Esophagus muscularis mucosa (tissue), 4 donors: ENCODE results near the gene FAM89A. TPM values are rescaled to one million over a fixed set of nuclear protein-coding genes. Genes with fewer than 3 reads are reported as not detected.

Source experiments
- DNase-seq: peaks from one replicate; pipeline ENCODE4 v3.0.0-alpha.2; 2017; ENCODE audit errors: extremely low spot score
- H3K27ac ChIP-seq, 4 donors: fragments of 200-600 bp; sonication (generic); replicated peaks in 1 of 4; 1 replicate in 3 of 4; 2 replicates in 1 of 4; pipeline ENCODE4 v1.5.1; 2016 to 2019; ENCODE audit warnings: mild to moderate bottlenecking in 1 of 4
- H3K27me3 ChIP-seq, 4 donors: fragments of 200-600 bp; sonication (generic); one replicate each; pipeline versions ENCODE4 v1.5.1 to v1.6.0; 2016 to 2019
- H3K36me3 ChIP-seq, 4 donors: fragments of 200-600 bp; sonication (generic); one replicate each; pipeline ENCODE4 v1.5.1; 2016 to 2019
- H3K4me1 ChIP-seq, 4 donors: fragments of 200-600 bp; sonication (generic); one replicate each; pipeline ENCODE4 v1.5.1; 2016 to 2019
- H3K4me3 ChIP-seq, 4 donors: fragments of 200-600 bp; sonication (generic); 1 replicate in 2 of 4; 2 replicates in 2 of 4; pipeline ENCODE4 v1.5.1; 2016 to 2019; ENCODE audit warnings: mild to moderate bottlenecking in 4 of 4, moderate library complexity in 1 of 4
- H3K9me3 ChIP-seq, 4 donors: fragments of 200-600 bp; sonication (generic); 1 replicate in 3 of 4; 2 replicates in 1 of 4; pipeline ENCODE4 v1.5.1; 2016 to 2019
- CTCF ChIP-seq, 3 experiments: fragments of 200-600 bp in 2 of 3; fragments of 450-650 bp in 1 of 3; sonication (generic) in 2 of 3; IDR thresholded peaks; one replicate each; pipeline ENCODE4 v1.5.1; 2017 to 2019; ENCODE audit warnings: antibody characterized with exemption in 3 of 3, mild to moderate bottlenecking in 2 of 3, moderate library complexity in 1 of 3
- EP300 ChIP-seq: sonication (generic); formaldehyde crosslinking; IDR thresholded peaks from one replicate; pipeline ENCODE4 v1.6.1; 2017; ENCODE audit warnings: antibody characterized with exemption
- POLR2A ChIP-seq: fragments of 450-650 bp; IDR thresholded peaks from one replicate; pipeline ENCODE4 v1.6.1; 2017; ENCODE audit warnings: antibody characterized with exemption, moderate library complexity, mild to moderate bottlenecking, low read depth
- POLR2AphosphoS5 ChIP-seq, 2 donors: sonication (generic); formaldehyde crosslinking; IDR thresholded peaks; one replicate each; pipeline ENCODE4 v1.6.1; 2017; ENCODE audit warnings: antibody characterized with exemption in 2 of 2
- WGBS: methylation state at CpG from one replicate; pipeline ENCODE4 v1.1.5; 2018; 5-methylcytosine and 5-hydroxymethylcytosine counted together
- intact Hi-C: fragments of 100-400 bp; cut with DNase I; formaldehyde crosslinking; loops from one replicate; pipeline ENCODE4 v1.15.1; 2023
- total RNA-seq, 4 donors: library from RNA; depleted of rRNA; stranded (reverse); fragments of >200 nt; gene quantifications; one replicate each; pipeline versions ENCODE4 v1.1.0 to v1.2.1, GENCODE V29; 2016

Gene FAM89A
- total RNA-seq, 4 donors from 2014 or later, result 1.7 to 13.6 (median 5.6) TPM

- Histone ChIP-seq H3K4me1 (peaks cover 0 to 3% (median 0%) of the 10 kb centered on the region in 4 donors), H3K4me3 (no peak overlapping the region), H3K27me3 (peaks cover 0 to 4% (median 0%) of the 10 kb centered on the region in 4 donors), H3K36me3 (no peaks in the 10 kb centered on the region), H3K9me3 (no peaks in the 10 kb centered on the region), H3K27ac (no peak overlapping the region)
- WGBS, result 67% methylated on average over 4 of the region's 4 CpGs
- TF ChIP-seq POLR2A, result no peak
- TF ChIP-seq EP300, result no peak
- no peak for TF ChIP-seq CTCF (IDR thresholded peaks at IDR 0.05)
- TF ChIP-seq POLR2AphosphoS5 (IDR thresholded peaks at IDR 0.05), result no peak
- intact Hi-C loops, result no loop called here
- no peak for DNase-seq
These were observed 28.7 kb upstream of the FAM89A start for GRCh38 chr1:231068762-231069161.

GRCh38 chr1:231065510-231066241, 25.6 kb upstream of the FAM89A start:
- Histone ChIP-seq H3K27ac (no peak overlapping the region), H3K9me3 (no peaks in the 10 kb centered on the region), H3K4me3 (no peak overlapping the region), H3K4me1 (no peaks in the 10 kb centered on the region), H3K27me3 (peaks cover 0 to 4% (median 0%) of the 10 kb centered on the region in 4 donors), H3K36me3 (no peaks in the 10 kb centered on the region)
- DNase-seq, result no peak
- intact Hi-C loops, result no loop called here
- WGBS, result 76% methylated on average over 11 of the region's 11 CpGs
- TF ChIP-seq POLR2A (no peak), EP300 (no peak), CTCF (IDR thresholded peaks at IDR 0.05) (no peak), POLR2AphosphoS5 (IDR thresholded peaks at IDR 0.05) (no peak)

GRCh38 chr1:231064418-231064817, 24.4 kb upstream of the FAM89A start:
- 94% methylated on average over 3 of the region's 3 CpGs for WGBS
- DNase-seq, result no peak
- Histone ChIP-seq H3K36me3 (no peaks in the 10 kb centered on the region), H3K9me3 (no peaks in the 10 kb centered on the region), H3K4me1 (no peaks in the 10 kb centered on the region), H3K4me3 (no peak overlapping the region), H3K27me3 (peaks cover 0 to 4% (median 0%) of the 10 kb centered on the region in 4 donors), H3K27ac (no peak overlapping the region)
- TF ChIP-seq POLR2A, result no peak
- TF ChIP-seq POLR2AphosphoS5 (IDR thresholded peaks at IDR 0.05), result no peak
- TF ChIP-seq EP300, result no peak
- TF ChIP-seq CTCF (IDR thresholded peaks at IDR 0.05), result no peak
- intact Hi-C loops, result no loop called here

DNA sequence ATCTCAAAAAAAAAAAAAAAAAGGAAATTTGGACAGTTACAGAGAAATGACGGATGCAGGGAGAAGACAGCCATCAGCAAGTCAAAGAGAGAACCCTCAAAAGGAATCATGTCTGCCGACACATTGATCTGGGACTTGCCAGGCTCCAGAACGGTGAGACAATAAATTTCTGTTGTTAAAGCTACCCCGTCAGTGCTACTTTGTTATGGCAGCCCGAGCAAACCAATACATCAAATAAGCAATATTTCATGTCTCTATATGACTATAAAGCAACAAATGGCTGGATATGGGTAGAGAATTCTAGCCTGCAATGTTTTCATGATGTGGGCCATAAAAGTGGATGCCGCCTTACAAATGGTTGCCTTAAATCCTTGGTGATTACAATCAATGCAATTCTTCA, 23.3 kb upstream of the FAM89A start:
- Histone ChIP-seq H3K27me3 (peaks cover 0 to 12% (median 0%) of the 10 kb centered on the region in 4 donors), H3K9me3 (no peaks in the 10 kb centered on the region), H3K36me3 (no peaks in the 10 kb centered on the region), H3K4me3 (no peak overlapping the region), H3K4me1 (no peaks in the 10 kb centered on the region), H3K27ac (no peak overlapping the region)
- intact Hi-C loops, result no loop called here
- TF ChIP-seq EP300 (no peak), CTCF (IDR thresholded peaks at IDR 0.05) (no peak), POLR2AphosphoS5 (IDR thresholded peaks at IDR 0.05) (no peak), POLR2A (no peak)
- 89% methylated on average over 6 of the region's 6 CpGs for WGBS
- DNase-seq, result no peak
